T-helper 17 cell (primary cell): Measurements from ENCODE around the gene ZNF771. TPM values are rescaled to one million over a fixed set of nuclear protein-coding genes. Genes with fewer than 3 reads are reported as not detected.
"Not testable (repeated sequence)": the region's sequence is repeated elsewhere in the genome, so short reads cannot be mapped to it uniquely, and the experiment has no call there.

Experiments used
- ATAC-seq: fragments of 150-1000 bp; cut with Tn5 transposase; 2 replicates; pipeline ENCODE4 v1.10.0; 2021; ENCODE audit warnings: mild to moderate bottlenecking, moderate library complexity
- DNase-seq, 3 donors: peaks; one replicate each; pipeline versions ENCODE4 v3.0.0 to v3.0.0-alpha.2; 2020 to 2021
- H3K9me3 ChIP-seq: one replicate; pipeline ENCODE4 v1.7.0; 2013; ENCODE audit warnings: low read length, mild to moderate bottlenecking; ENCODE audit not compliant: control insufficient read depth, poor library complexity, severe bottlenecking
- H3K27ac Mint-ChIP-seq: one replicate; pipeline ENCODE4 v1.8.0; 2022; ENCODE audit warnings: mild to moderate bottlenecking, moderate library complexity, mixed read lengths
- H3K27me3 Mint-ChIP-seq: one replicate; pipeline ENCODE4 v1.8.0; 2022; ENCODE audit warnings: mixed read lengths
- H3K36me3 Mint-ChIP-seq: one replicate; pipeline ENCODE4 v1.8.0; 2022; ENCODE audit warnings: low read depth, mixed read lengths
- H3K4me1 Mint-ChIP-seq: one replicate; pipeline ENCODE4 v1.8.0; 2022; ENCODE audit warnings: mild to moderate bottlenecking, mixed read lengths
- H3K4me3 Mint-ChIP-seq: one replicate; pipeline ENCODE4 v1.8.0; 2022; ENCODE audit warnings: mild to moderate bottlenecking, moderate library complexity, mixed read lengths
- total RNA-seq, 4 donors: library from RNA in 2 of 4; stranded (reverse) in 2 of 4; gene quantifications; one replicate each; pipeline ENCODE4 v1.2.3 and lab custom pipeline; 2022 to 2026

The ZNF771 gene
- total RNA-seq, 2 donors from 2014 or later = 1.4 to 1.5 TPM

DNA sequence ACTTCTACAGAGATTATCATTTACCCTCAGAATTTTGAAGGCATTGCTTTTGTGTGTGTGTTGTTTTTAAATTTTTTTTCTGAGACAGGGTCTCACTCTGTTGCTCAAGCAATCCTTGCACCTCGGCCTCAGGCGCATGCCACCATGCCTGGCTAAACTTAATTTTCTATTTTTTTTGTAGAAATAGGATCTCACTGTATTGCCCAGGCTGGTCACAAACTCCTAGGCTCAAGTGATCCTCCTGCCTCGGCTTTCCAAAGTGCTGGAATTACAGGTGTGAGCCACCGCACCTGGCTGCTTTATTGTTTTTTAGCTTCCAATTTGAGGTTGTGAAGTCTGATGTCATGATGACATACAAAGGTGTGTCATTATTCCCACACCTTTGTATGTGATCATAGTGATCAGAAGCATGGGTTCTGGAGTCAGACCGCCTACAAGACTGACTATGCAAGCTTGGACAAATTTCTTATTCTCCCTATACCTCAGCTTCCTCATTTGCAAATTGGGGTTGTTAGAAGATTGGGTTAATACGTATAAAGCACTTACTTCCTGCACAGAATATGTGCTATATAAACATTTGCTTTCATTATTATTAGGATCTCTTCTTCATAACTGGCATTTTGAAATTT is 32.4 kb downstream of the ZNF771 start:
- H3K4me3 Mint-ChIP-seq = no peak overlapping the region
- H3K4me1 Mint-ChIP-seq = peaks cover 25% of the 10 kb centered on the region
- H3K27me3 Mint-ChIP-seq = no peaks in the 10 kb centered on the region
- no peaks in the 10 kb centered on the region for H3K9me3 ChIP-seq
- DNase-seq (no peak), ATAC-seq (no peak)
- no peaks in the 10 kb centered on the region for H3K36me3 Mint-ChIP-seq
- no peak overlapping the region for H3K27ac Mint-ChIP-seq

DNA sequence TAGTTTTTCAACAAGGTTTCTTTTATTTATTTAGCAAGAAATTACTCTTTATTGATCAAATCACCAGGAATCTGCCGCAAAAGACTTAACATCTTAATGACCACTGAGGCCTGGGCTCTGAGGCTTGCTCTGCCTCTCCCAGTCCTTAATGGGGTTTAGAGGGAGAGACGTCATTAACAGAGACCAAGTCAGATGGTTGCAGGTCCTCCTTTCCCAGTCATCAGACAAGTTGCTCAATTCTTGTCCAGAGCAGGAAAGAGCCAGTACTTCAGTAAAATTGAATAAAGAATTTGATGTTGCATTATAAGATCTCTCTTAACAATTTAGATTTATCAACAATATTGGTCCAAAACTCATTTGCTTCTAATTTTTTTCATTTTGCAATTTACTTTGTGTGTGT is 36.2 kb downstream of the ZNF771 start:
- peaks cover 24% of the 10 kb centered on the region for H3K4me1 Mint-ChIP-seq
- H3K4me3 Mint-ChIP-seq = peak overlapping the region; percentile 91
- no peak for ATAC-seq
- H3K27me3 Mint-ChIP-seq = no peaks in the 10 kb centered on the region
- H3K36me3 Mint-ChIP-seq = no peaks in the 10 kb centered on the region
- peak overlapping the region; percentile 46 for H3K27ac Mint-ChIP-seq
- DNase-seq = no peak
- H3K9me3 ChIP-seq = no peaks in the 10 kb centered on the region

DNA sequence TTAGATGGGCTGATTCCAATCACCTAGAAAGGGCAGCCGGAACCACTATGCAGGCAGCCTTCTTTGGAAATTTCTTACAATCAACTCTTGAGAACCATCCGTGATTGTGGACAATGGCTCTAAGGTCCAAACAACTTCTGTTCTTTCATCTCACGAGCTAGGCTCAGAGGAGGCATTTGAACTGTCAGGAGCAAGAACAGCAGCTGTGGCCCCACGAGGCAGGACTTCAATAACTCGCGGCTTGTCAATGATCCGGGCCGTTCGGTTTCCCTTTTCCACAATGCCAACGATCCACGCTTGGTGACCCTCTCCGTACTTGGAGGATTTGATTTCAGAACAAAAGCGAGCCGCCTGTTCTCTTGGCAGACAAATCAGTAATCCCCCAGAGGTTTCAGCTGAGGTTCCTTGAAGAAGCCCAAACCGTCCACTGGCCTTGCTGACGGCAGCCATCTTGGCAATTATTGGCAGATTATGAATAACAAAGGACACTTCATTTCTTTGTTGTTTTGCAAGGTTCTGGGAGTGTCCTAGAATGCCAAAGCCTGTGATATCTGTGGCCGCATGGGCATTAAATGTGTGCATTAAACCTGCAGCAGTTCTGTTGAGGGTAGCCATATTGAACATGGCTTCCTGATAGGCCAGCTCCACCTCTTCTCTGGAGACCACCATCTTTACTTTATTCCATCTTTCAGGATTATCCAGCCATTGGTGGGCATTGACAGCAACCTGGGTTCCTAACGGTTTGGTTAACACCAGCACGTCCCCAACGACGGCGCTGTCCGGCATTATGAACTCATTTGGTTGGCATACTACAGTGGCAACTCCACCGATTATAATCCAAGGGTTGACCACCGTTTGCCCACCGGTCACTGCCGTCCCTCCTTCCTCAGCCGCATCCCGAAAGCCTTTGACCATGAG is 37.1 kb downstream of the ZNF771 start:
- H3K4me1 Mint-ChIP-seq = peaks cover 22% of the 10 kb centered on the region
- peak overlapping the region; percentile 46 for H3K27ac Mint-ChIP-seq
- DNase-seq (no peak), ATAC-seq (no peak)
- no peaks in the 10 kb centered on the region for H3K36me3 Mint-ChIP-seq
- no peaks in the 10 kb centered on the region for H3K9me3 ChIP-seq
- H3K27me3 Mint-ChIP-seq = no peaks in the 10 kb centered on the region
- H3K4me3 Mint-ChIP-seq = peak overlapping the region; percentile 91

DNA sequence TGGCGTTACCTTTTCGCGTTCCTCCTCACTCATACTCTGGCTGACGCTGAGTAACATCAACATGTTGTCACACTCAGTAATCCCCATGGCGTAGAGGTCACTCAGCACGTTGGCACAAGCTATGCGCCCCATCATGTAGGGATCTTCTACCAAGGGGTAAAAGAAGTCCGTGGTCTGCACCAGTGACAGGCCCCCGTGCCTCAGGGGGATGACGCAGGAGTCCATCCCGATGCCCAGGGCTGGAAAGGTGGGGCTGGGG is 37.7 kb downstream of the ZNF771 start:
- H3K36me3 Mint-ChIP-seq = no peaks in the 10 kb centered on the region
- peaks cover 22% of the 10 kb centered on the region for H3K4me1 Mint-ChIP-seq
- H3K27me3 Mint-ChIP-seq = no peaks in the 10 kb centered on the region
- peak overlapping the region; percentile 46 for H3K27ac Mint-ChIP-seq
- DNase-seq = no peak
- H3K4me3 Mint-ChIP-seq = peak overlapping the region; percentile 91
- H3K9me3 ChIP-seq = no peaks in the 10 kb centered on the region
- ATAC-seq = no peak

DNA sequence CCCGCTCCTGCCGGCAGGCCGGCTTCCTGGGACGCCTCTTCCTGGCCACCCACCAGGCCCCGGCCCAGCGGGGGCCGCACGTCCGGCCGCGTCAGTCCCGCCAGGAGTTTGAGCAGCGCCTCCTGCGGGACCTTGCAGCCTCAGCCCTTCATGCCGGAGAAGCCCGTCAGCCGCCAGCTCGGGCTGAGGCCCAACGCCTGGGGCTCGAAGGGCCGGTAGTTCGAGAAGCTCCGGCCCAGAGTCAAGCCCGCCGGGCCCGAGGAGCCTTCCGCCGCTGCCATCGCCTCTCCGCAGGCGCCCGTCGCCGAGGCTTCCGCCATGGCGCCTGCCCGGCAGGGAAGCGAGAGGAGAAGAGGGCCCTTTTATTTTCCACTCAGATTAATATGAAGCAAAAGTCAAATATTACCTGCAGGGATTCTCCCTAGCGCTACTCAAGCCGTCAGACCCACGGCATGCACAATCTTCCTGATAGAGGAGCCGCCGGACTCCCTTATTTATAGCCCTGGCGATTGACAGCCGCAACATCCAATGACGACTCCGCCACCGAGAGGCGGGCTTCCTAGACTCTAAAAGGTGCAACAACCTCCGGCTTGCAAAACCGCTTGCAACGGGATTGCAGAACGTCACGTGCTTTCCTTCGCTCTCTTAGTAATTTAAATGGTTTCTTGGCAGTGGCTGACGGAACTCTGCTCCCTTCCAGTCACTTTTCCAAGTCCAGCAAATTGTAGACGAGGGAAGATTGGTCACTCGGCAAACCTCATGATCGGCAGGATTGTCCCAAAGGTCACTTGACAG is 38.2 kb downstream of the ZNF771 start, which contains the start of gene SEPHS2:
SEPHS2 (minus strand) TSS at position 467 of the 795 bp plus-strand sequence; CDS start at position 320, 147 bp downstream.
- ATAC-seq (peak; percentile 97), DNase-seq (peak; percentile 79 to 94 (median 90))
- H3K27ac Mint-ChIP-seq = peak within 1 kb of the TSS; percentile 46
- H3K27me3 Mint-ChIP-seq = no peaks in the 10 kb centered on the region
- peaks cover 25% of the 10 kb centered on the region for H3K4me1 Mint-ChIP-seq
- peak within 1 kb of the TSS; percentile 91 for H3K4me3 Mint-ChIP-seq
- H3K9me3 ChIP-seq = no peaks in the 10 kb centered on the region
- H3K36me3 Mint-ChIP-seq = no peaks in the 10 kb centered on the region

DNA sequence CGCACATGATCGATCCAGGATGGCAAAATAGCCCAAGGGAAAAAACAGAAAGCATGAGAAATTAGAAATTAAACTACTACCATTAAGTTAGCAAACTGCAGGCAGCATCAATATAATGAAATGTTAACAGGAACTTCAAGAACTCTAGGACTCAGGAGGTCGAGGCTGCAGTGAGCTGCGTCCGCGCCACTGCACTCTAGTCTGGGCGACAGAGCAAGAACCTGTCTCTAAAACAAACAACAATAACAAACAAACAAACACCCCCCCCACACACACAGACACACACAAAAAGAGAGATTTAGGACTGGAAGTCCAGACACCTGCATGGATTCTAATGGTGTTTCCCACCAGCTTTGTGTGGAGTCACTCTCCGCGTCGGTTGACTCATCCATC is 38.8 kb downstream of the ZNF771 start:
- no peaks in the 10 kb centered on the region for H3K9me3 ChIP-seq
- Mint-ChIP-seq H3K4me3 (peak overlapping the region; percentile 91), H3K36me3 (no peaks in the 10 kb centered on the region), H3K4me1 (peaks cover 25% of the 10 kb centered on the region), H3K27me3 (no peaks in the 10 kb centered on the region), H3K27ac (peak overlapping the region; percentile 46)
- DNase-seq (no peak), ATAC-seq (no peak)

DNA sequence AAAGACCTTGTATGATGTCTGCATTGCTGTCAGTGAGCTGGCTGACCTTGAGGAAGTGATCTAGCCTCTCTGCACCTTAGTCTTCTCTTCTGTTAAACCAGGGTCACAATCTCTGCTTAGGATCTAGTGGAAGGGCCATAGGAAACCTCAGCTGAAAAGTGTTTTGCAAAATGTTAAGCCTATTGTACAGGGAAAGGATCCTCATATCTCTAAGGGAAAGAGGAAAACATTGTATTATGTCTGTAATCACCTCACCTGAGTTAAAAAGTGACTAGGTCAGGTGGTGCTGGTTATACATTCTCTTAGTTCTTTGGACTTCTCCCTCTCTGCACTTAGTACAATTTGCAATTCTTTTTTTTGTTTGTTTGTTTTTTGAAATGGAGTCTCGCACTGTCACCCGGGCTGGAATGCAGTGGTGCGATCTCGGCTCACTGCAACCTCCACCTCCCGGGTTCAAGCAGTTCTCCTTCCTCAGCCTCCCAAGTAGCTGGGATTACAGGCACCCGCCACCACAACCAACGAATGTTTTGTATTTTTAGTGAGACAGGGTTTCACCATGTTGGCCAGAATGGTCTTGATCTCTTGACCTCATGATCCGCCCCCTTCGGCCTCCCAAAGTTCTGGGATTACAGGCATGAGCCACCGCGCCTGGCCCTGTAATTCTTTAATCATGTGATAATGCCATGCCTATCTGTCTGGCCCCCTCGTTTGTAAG is 40.3 kb downstream of the ZNF771 start:
- DNase-seq = no peak
- Mint-ChIP-seq H3K4me3 (peak overlapping the region; percentile 36), H3K27me3 (no peaks in the 10 kb centered on the region), H3K36me3 (no peaks in the 10 kb centered on the region), H3K27ac (no peak overlapping the region), H3K4me1 (peaks cover 25% of the 10 kb centered on the region)
- ATAC-seq = no peak
- H3K9me3 ChIP-seq = no peaks in the 10 kb centered on the region

DNA sequence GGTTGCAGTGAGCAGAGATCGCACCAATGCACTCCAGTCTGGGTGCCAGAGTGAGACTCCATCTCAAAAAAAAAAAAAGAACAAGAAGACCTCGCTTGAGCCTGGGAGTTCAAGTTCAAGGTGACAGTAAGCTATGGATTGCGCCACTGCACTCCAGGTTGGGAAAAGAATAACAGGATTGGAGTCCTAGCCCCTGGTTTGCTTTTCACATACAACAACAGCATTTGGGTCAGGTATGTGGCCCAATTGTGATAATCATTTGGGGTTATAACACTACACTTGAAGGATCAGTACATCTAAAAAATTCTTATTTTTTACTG is 41.7 kb downstream of the ZNF771 start:
- H3K36me3 Mint-ChIP-seq = no peaks in the 10 kb centered on the region
- H3K27ac Mint-ChIP-seq = no peak overlapping the region
- no peak for ATAC-seq
- H3K4me3 Mint-ChIP-seq = no peak overlapping the region
- no peak for DNase-seq
- no peaks in the 10 kb centered on the region for H3K9me3 ChIP-seq
- no peaks in the 10 kb centered on the region for H3K27me3 Mint-ChIP-seq
- peaks cover 16% of the 10 kb centered on the region for H3K4me1 Mint-ChIP-seq

DNA sequence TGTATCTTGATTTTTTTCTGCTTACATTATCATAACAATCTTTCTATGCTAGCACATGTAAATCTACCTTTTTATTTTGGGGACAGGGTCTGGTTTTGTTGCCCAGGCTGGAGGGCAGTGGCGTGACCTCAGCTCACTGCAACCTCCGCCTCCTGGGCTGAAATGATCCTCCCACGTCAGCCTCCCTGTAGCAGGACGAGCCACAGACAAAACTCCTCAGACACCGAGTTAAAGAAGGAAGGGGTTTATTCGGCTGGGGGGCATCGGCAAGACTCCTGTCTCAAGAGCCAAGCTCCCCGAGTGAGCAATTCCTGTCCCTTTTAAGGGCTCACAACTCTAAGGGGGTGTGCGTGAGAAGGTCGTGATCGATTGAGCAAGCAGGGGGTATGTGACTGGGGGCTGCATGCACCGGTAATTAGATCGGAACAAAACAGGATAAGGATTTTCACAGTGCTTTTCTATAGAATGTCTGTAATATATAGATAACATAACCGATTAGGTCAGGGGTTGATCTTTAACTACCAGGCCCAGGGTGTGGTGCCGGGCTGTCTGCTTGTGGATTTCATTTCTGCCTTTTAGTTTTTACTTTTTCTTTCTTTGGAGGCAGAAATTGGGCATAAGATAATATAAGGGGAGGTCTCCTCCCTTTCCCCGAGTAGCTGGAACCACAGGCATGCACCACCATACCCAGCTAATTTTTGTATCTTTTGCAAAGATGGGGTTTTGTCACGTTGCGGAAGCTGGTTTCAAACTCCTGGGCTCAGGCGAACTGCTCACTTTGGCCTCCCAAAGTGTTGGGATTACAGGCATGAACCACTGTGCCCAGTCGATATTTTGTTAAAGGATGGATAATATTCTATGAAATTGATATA is 45.5 kb downstream of the ZNF771 start:
- not testable (repeated sequence) for DNase-seq, H3K9me3 ChIP-seq, H3K36me3 Mint-ChIP-seq, H3K27me3 Mint-ChIP-seq, H3K27ac Mint-ChIP-seq, ATAC-seq, H3K4me3 Mint-ChIP-seq
- peaks cover 20% of the 10 kb centered on the region for H3K4me1 Mint-ChIP-seq

DNA sequence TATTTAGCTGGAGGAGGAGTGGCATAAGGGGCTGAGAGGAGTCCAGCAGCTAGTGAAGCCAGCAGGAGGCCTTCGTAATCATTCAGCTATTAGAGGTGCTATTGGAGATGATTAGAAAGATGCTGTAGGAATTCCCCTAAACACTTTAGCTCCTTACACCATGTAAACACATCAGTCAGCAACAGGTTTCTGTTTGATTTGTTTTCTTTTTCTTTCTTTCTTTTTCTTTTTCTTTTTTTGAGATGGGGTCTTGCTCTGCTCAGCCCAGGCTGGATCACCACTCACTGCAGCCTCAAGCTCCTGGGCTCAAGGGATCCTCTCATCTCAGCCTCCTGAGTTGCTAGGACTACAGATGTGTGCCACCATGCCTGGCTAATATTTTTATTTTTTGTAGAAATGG is 48.9 kb downstream of the ZNF771 start:
- Mint-ChIP-seq H3K36me3 (no peaks in the 10 kb centered on the region), H3K27ac (no peak overlapping the region), H3K4me3 (no peak overlapping the region), H3K4me1 (peaks cover 27% of the 10 kb centered on the region), H3K27me3 (no peaks in the 10 kb centered on the region)
- H3K9me3 ChIP-seq = no peaks in the 10 kb centered on the region
- DNase-seq = no peak
- no peak for ATAC-seq

DNA sequence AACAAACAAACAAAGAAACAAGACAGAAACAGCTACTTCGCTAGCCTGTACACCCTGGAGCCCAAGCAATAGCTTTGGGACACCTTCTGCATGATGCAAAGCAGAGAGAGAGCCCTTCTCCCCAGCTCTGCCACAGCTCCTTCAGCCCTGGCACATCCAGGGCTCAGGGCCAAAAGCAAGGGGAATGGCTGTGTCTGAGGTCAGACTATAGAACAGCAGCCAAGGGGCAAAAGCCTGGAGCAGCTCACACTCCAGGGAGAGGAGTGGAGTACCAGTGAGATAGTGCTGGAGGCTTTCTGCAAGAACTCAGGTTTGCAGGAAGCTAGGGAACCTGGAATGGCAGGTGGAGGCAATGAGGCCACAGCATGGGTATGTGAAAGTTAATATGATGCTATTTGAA is 49.9 kb downstream of the ZNF771 start:
- H3K9me3 ChIP-seq = no peaks in the 10 kb centered on the region
- Mint-ChIP-seq H3K4me3 (no peak overlapping the region), H3K27ac (peak overlapping the region; percentile 9), H3K4me1 (peaks cover 27% of the 10 kb centered on the region), H3K27me3 (no peaks in the 10 kb centered on the region), H3K36me3 (no peaks in the 10 kb centered on the region)
- ATAC-seq (no peak), DNase-seq (no peak)

DNA sequence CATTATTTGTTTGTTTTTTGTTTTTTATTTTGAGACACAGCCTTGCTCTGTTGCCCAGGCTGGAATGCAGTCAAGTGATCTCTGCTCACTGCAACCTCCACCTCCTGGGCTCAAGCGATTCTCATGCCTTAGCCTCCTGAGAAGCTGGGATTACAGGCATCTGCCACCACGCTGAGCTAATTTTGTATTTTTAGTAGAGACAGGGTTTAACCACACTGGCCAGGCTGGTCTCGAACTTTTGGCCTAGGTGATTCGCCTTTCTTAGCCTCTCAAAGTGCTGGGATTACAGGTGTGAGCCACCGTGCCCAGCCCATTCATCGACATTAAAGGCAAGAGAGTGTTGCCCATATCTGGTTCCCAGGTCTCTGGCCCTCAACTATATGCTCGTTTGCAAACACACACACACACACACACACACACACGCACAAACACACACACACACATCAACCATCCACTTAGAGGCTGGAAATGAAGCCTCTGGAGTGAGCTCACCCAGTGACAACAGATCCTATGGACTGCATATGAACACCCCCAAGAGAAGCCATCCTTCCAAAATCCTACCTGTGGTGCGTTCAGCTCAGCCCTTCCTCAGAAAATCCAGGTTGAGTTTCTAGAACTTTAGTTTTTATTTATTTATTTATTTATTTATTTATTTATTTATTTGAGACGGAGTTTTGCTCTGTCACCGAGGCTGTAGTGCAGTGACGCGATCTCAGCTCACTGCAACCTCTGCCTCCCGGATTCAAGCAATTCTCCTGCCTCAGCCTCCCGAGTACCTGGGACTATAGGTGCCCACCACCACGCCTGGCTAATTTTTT is 50.5 kb downstream of the ZNF771 start:
- Mint-ChIP-seq H3K4me3 (no peak overlapping the region), H3K27me3 (no peaks in the 10 kb centered on the region), H3K4me1 (peaks cover 27% of the 10 kb centered on the region), H3K27ac (peak overlapping the region; percentile 85), H3K36me3 (no peaks in the 10 kb centered on the region)
- ATAC-seq (no peak), DNase-seq (no peak)
- no peaks in the 10 kb centered on the region for H3K9me3 ChIP-seq
